HepG2 (cell line): ENCODE measurements around the gene CAB39. TPM values are rescaled to one million over a fixed set of nuclear protein-coding genes. Genes with fewer than 3 reads are reported as not detected.

Experiments
- ATAC-seq: fragments of 200-7000 bp; cut with Tn5 transposase; 3 replicates; pipeline ENCODE4 v1.9.1; 2020; ENCODE audit warnings: mild to moderate bottlenecking, moderate library complexity
- BruUV-seq: library from RNA; stranded (reverse); fragments of 400-500 nt; replicated peaks from 2 replicates; lab custom pipeline; 2021; lab: Mats Ljungman, UMichigan
- CTCF ChIA-PET: fragments of 300-600 bp; formaldehyde crosslinking; extraction: SDS; loops from one replicate; lab custom pipeline; 2021; ENCODE audit warnings: low total read pairs, inconsistent platforms, low intra/inter-chr PET ratio; lab: Yijun Ruan, JAX
- POLR2A ChIA-PET: fragments of 350-600 bp; sonication (Branson Sonifier 250); formaldehyde crosslinking; loops from one replicate; lab custom pipeline; 2020; ENCODE audit warnings: antibody characterized with exemption, inconsistent platforms; lab: Yijun Ruan, JAX
- DNase-seq: peaks from one replicate; pipeline ENCODE4 v3.0.0-alpha.2; 2015; ENCODE audit warnings: low spot score
- FAIRE-seq: peaks from 3 replicates; lab custom pipeline; 2011; peaks lifted over from hg19 to GRCh38; lab: Jason Lieb, UNC
- H2AFZ ChIP-seq: one replicate; pipeline ENCODE4 v1.6.1; 2011; ENCODE audit warnings: low read length, inconsistent platforms
- H3K27ac ChIP-seq: fragments of 300-600 bp; 3 replicates; pipeline ENCODE4 v1.8.0; 2011; ENCODE audit warnings: mixed run types, mild to moderate bottlenecking, mixed read lengths, low read length, inconsistent platforms; ENCODE audit not compliant: insufficient read depth; ENCODE audit errors: extremely low read length
- H3K27me3 ChIP-seq, 2 experiments: fragments of 200-600 bp in 1 of 2; 2 replicates in 1 of 2; 3 replicates in 1 of 2; pipeline versions ENCODE4 v1.6.0 to v1.8.0; 2011; ENCODE audit warnings: low read length in 2 of 2, mild to moderate bottlenecking in 2 of 2, moderate library complexity in 2 of 2, inconsistent platforms in 1 of 2; ENCODE audit not compliant: insufficient read depth in 2 of 2, control insufficient read depth in 1 of 2
- H3K36me3 ChIP-seq, 2 experiments: fragments of 200-600 bp in 1 of 2; replicated peaks in 1 of 2; 2 replicates in 1 of 2; 3 replicates in 1 of 2; pipeline versions ENCODE4 v1.5.1 to v1.8.0; 2011; ENCODE audit warnings: low read length in 2 of 2, inconsistent platforms in 1 of 2; ENCODE audit not compliant: insufficient read depth in 2 of 2, control insufficient read depth in 1 of 2
- H3K4me1 ChIP-seq: 2 replicates; pipeline ENCODE4 v1.5.1; 2012; ENCODE audit warnings: low read length, inconsistent platforms; ENCODE audit not compliant: insufficient read depth
- H3K4me2 ChIP-seq: 2 replicates; pipeline ENCODE4 v1.6.0; 2011; ENCODE audit warnings: low read depth, low read length, inconsistent platforms
- H3K4me3 ChIP-seq, 3 experiments: fragments of 200-600 bp in 1 of 3; sonication (generic), shearing (Covaris generic) in 1 of 3; replicated peaks in 1 of 3; 2 replicates each; pipeline ENCODE4 v1.5.1; 2011 to 2016; ENCODE audit warnings: low read length in 3 of 3, inconsistent platforms in 2 of 3, low read depth in 2 of 3, mild to moderate bottlenecking in 2 of 3, control low read depth in 1 of 3, mixed read lengths in 1 of 3; ENCODE audit not compliant: insufficient read depth in 1 of 3
- H3K79me2 ChIP-seq: one replicate; pipeline ENCODE4 v1.6.1; 2011; ENCODE audit warnings: low read length, inconsistent platforms; ENCODE audit not compliant: insufficient read depth
- H3K9ac ChIP-seq: 2 replicates; pipeline ENCODE4 v1.6.0; 2011; ENCODE audit warnings: mild to moderate bottlenecking, low read depth, low read length, inconsistent platforms; ENCODE audit not compliant: insufficient read depth
- H3K9me3 ChIP-seq: 2 replicates; pipeline ENCODE4 v1.5.1; 2012; ENCODE audit warnings: mild to moderate bottlenecking, low read length
- H4K20me1 ChIP-seq: 2 replicates; pipeline ENCODE4 v1.6.0; 2011; ENCODE audit warnings: inconsistent platforms, mild to moderate bottlenecking, low read length, moderate library complexity; ENCODE audit not compliant: insufficient read depth
- ATF7-NPFF ChIP-seq: sonication (generic); formaldehyde crosslinking; IDR thresholded peaks from 2 replicates; pipeline ENCODE4 v1.8.1; 2023; ENCODE audit warnings: mild to moderate bottlenecking, low read depth, missing genetic modification reagents, moderate library complexity
- FUBP1 ChIP-seq: sonication (generic); formaldehyde crosslinking; IDR thresholded peaks from 2 replicates; pipeline ENCODE4 v1.5.1; 2020; ENCODE audit warnings: missing genetic modification reagents, mild to moderate bottlenecking, borderline replicate concordance
- HES4 ChIP-seq: sonication (generic); formaldehyde crosslinking; IDR thresholded peaks from 2 replicates; pipeline ENCODE4 v1.9.0; 2021; ENCODE audit warnings: mild to moderate bottlenecking, missing genetic modification reagents, borderline replicate concordance
- HNF4G ChIP-seq, 2 experiments: sonication (generic) in 1 of 2; formaldehyde crosslinking in 1 of 2; IDR thresholded peaks; 2 replicates each; pipeline versions ENCODE4 v1.4.0 to v1.6.1; 2011 to 2020; ENCODE audit warnings: borderline replicate concordance in 2 of 2, low read depth in 2 of 2, mild to moderate bottlenecking in 2 of 2, low read length in 1 of 2, missing genetic modification reagents in 1 of 2, moderate library complexity in 1 of 2
- ISX ChIP-seq: sonication (generic); formaldehyde crosslinking; conservative IDR thresholded peaks from 2 replicates; pipeline ENCODE4 v1.5.0; 2020; ENCODE audit warnings: missing genetic modification reagents
- MXI1 ChIP-seq: IDR thresholded peaks from 3 replicates; pipeline ENCODE4 v1.6.1; 2012; ENCODE audit warnings: low read depth, low read length, inconsistent platforms, borderline replicate concordance
- RAD21 ChIP-seq: fragments of 450-650 bp; formaldehyde crosslinking; IDR thresholded peaks from 2 replicates; pipeline ENCODE4 v1.5.0; 2020; ENCODE audit warnings: mild to moderate bottlenecking
- RXRA ChIP-seq: sonication (generic); formaldehyde crosslinking; IDR thresholded peaks from 2 replicates; pipeline ENCODE4 v1.5.1; 2020; ENCODE audit warnings: missing genetic modification reagents
- THAP11 ChIP-seq: IDR thresholded peaks from 2 replicates; pipeline ENCODE4 v1.6.1; 2016; ENCODE audit warnings: missing biosample characterization, missing genetic modification reagents
- ZNF280B ChIP-seq: sonication (generic); formaldehyde crosslinking; IDR thresholded peaks from 2 replicates; pipeline ENCODE4 v1.5.0; 2020; ENCODE audit warnings: missing genetic modification reagents, mild to moderate bottlenecking, borderline replicate concordance
- WGBS: methylation state at CpG from one replicate; pipeline ENCODE4 v1.1.6; 2017; ENCODE audit warnings: low lambda C conversion rate; 5-methylcytosine and 5-hydroxymethylcytosine counted together
- in situ Hi-C: cut with HindIII; loops from 2 replicates; pipeline ENCODE4 v1.10.0; 2017; ENCODE audit warnings: low pct_unique_long_range_greater_than_20kb; ENCODE audit not compliant: extremely low pct_ligation_motif_present
- intact Hi-C: fragments of 100-400 bp; cut with micrococcal nuclease; formaldehyde crosslinking; loops from one replicate; pipeline ENCODE4 v1.10.0; 2022; ENCODE audit not compliant: unreplicated experiment
- polyA plus RNA-seq, 8 experiments: library from polyadenylated mRNA; depleted of rRNA in 3 of 8; stranded (reverse) in 7 of 8; unstranded in 1 of 8; fragments of >200 nt; fragmentation: Illumina TruSeq in 4 of 8; extraction: Trizol in 4 of 8; gene quantifications; 2 replicates each; pipeline versions ENCODE4 v1.2.1 to v1.2.3, GENCODE V29; 2011 to 2016; ENCODE audit warnings: low read depth in 4 of 8, missing spikeins in 1 of 8, mixed read lengths in 1 of 8; ENCODE audit not compliant: insufficient read depth in 1 of 8
- total RNA-seq, 5 experiments: library from RNA; depleted of rRNA; stranded (reverse); fragments of >200 nt; fragmentation: Illumina TruSeq; extraction: Trizol; gene quantifications; 2 replicates each; pipeline ENCODE4 v1.2.3, GENCODE V29; 2016; ENCODE audit warnings: low read depth in 1 of 5

CAB39 gene
- total and polyA plus RNA-seq, 2 of the 13 experiments (the other 11 are each of a cell fraction or from before 2014, with no cell fraction given) = 19.3 to 45.3 TPM

- TF ChIP-seq RAD21 (CRISPR knock-in tag) = no peak
- TF ChIP-seq THAP11 (CRISPR knock-in tag) = no peak
- TF ChIP-seq, all 625 proteins: peak for 0
Observed at GRCh38 chr2:230664844-230665243, 47.8 kb upstream of the CAB39 start (continued).

- ATAC-seq = no peak; the same call in 2 of the 3 replicates
- TF ChIP-seq MXI1 = no peak
- no peak for TF ChIP-seq FUBP1 (CRISPR knock-in tag)
- TF ChIP-seq HNF4G (IDR thresholded peaks at IDR 0.05; ENCODE audit: borderline replicate concordance, low read depth, low read length) = no peak
- TF ChIP-seq HNF4G (CRISPR knock-in tag; IDR thresholded peaks at IDR 0.05; ENCODE audit: borderline replicate concordance, low read depth) = no peak
- no peak for TF ChIP-seq HES4 (CRISPR knock-in tag)
- no peak for TF ChIP-seq ISX
- TF ChIP-seq ATF7-NPFF (CRISPR knock-in tag) = no peak
- no peak for TF ChIP-seq ZNF280B (CRISPR knock-in tag)
- TF ChIP-seq RXRA (CRISPR knock-in tag) = no peak
- in situ Hi-C loops (no loop called here), intact Hi-C loops (no loop called here)
- ChIA-PET POLR2A (no interaction called here), CTCF (no interaction called here)
- peaks cover 7% of the 10 kb centered on the region for H3K4me1 ChIP-seq
- no peaks in the 10 kb centered on the region for H3K79me2 ChIP-seq
- no peak overlapping the region for H3K27ac ChIP-seq
- H3K9ac ChIP-seq = no peak overlapping the region
- BruUV-seq = no TSS peak
- 41% methylated on average over 7 of the region's 8 CpGs for WGBS
- no peaks in the 10 kb centered on the region for H3K36me3 ChIP-seq
- no peak overlapping the region for H3K4me2 ChIP-seq
- H3K27me3 ChIP-seq = peaks cover 1 to 28% of the 10 kb centered on the region in 2 experiments; a peak in 1 of 5 replicates
- no peak overlapping the region for H3K4me3 ChIP-seq
- H2AFZ ChIP-seq = no peak overlapping the region
- H4K20me1 ChIP-seq = no peaks in the 10 kb centered on the region
- FAIRE-seq = no peak
- no peaks in the 10 kb centered on the region for H3K9me3 ChIP-seq
- no peak for DNase-seq
Observed at GRCh38 chr2:230665263-230665691, 47.4 kb upstream of the CAB39 start.
